Endothelial cell of umbilical vein (primary cell): ENCODE results near the gene KCNH2. TPM values are rescaled to one million over a fixed set of nuclear protein-coding genes. Genes with fewer than 3 reads are reported as not detected.
"Not testable (repeated sequence)": the region's sequence is repeated elsewhere in the genome, so short reads cannot be mapped to it uniquely, and the experiment has no call there.

Experiments
- Bru-seq: library from RNA; stranded (reverse); fragments of 400-500 nt; gene quantifications from one replicate; lab custom pipeline; 2021; lab: Mats Ljungman, UMichigan
- BruChase-seq, 2 experiments: library from RNA; stranded (reverse); fragments of 400-500 nt; gene quantifications; one replicate each; lab custom pipeline; 2021; lab: Mats Ljungman, UMichigan
- BruUV-seq: library from RNA; stranded (reverse); fragments of 400-500 nt; replicated peaks from 2 replicates; lab custom pipeline; 2021; lab: Mats Ljungman, UMichigan
- CTCF ChIA-PET: fragments of 300-600, 350-600 bp; sonication (Branson Sonifier 250); formaldehyde crosslinking; loops from one replicate; lab custom pipeline; 2021; ENCODE audit warnings: antibody characterized with exemption, inconsistent platforms; lab: Charles Lee
- POLR2A ChIA-PET: fragments of 300-600, 350-600 bp; sonication (Branson Sonifier 250); formaldehyde crosslinking; loops from one replicate; lab custom pipeline; 2021; ENCODE audit warnings: antibody characterized with exemption, inconsistent platforms; lab: Charles Lee
- DNase-seq: peaks from one replicate; pipeline ENCODE4 v3.0.0-alpha.2; 2011; ENCODE audit warnings: low read depth, low spot score
- FAIRE-seq: peaks from 2 replicates; lab custom pipeline; 2011; peaks lifted over from hg19 to GRCh38; lab: Jason Lieb, UNC
- H2AFZ ChIP-seq: 2 replicates; pipeline ENCODE4 v1.6.0; 2012; ENCODE audit warnings: low read depth, low read length, control low read depth, inconsistent platforms
- H3K27ac ChIP-seq: 2 replicates; pipeline ENCODE4 v1.5.1; 2011; ENCODE audit warnings: low read depth, mild to moderate bottlenecking, control low read depth, low read length, moderate library complexity; ENCODE audit not compliant: insufficient read depth
- H3K27me3 ChIP-seq, 2 experiments: 2 replicates each; pipeline versions ENCODE4 v1.6.0 to v1.6.1; 2011; ENCODE audit warnings: low read length in 2 of 2, mixed read lengths in 1 of 2; ENCODE audit not compliant: control insufficient read depth in 2 of 2, insufficient read depth in 2 of 2
- H3K36me3 ChIP-seq, 2 experiments: 2 replicates in 1 of 2; 3 replicates in 1 of 2; pipeline ENCODE4 v1.5.1; 2011; ENCODE audit warnings: low read length in 2 of 2, mild to moderate bottlenecking in 1 of 2, moderate library complexity in 1 of 2; ENCODE audit not compliant: control insufficient read depth in 2 of 2, insufficient read depth in 2 of 2; ENCODE audit errors: extremely low read depth in 1 of 2
- H3K4me1 ChIP-seq: 3 replicates; pipeline ENCODE4 v1.5.1; 2011; ENCODE audit warnings: mild to moderate bottlenecking, low read length; ENCODE audit not compliant: control insufficient read depth, insufficient read depth; ENCODE audit errors: extremely low read depth
- H3K4me2 ChIP-seq: 2 replicates; pipeline ENCODE4 v1.6.1; 2011; ENCODE audit warnings: low read length, control low read depth, mixed read lengths; ENCODE audit not compliant: insufficient read depth
- H3K4me3 ChIP-seq, 3 experiments: fragments of 200-600 bp in 1 of 3; sonication (generic), shearing (Covaris generic) in 1 of 3; replicated peaks in 1 of 3; 2 replicates each; pipeline ENCODE4 v1.5.1; 2011 to 2016; ENCODE audit warnings: control low read depth in 3 of 3, low read length in 3 of 3, mild to moderate bottlenecking in 2 of 3, inconsistent platforms in 1 of 3, low read depth in 1 of 3, moderate library complexity in 1 of 3; ENCODE audit not compliant: insufficient read depth in 1 of 3
- H3K79me2 ChIP-seq: 2 replicates; pipeline ENCODE4 v1.6.0; 2012; ENCODE audit warnings: low read length, inconsistent platforms; ENCODE audit not compliant: control insufficient read depth, insufficient read depth
- H3K9ac ChIP-seq: replicated peaks from 2 replicates; pipeline ENCODE3; 2011; ENCODE audit warnings: low read length, control low read depth; ENCODE audit not compliant: insufficient read depth; ENCODE audit errors: extremely low read depth
- H3K9me1 ChIP-seq: replicated peaks from 3 replicates; pipeline ENCODE4 v1.6.0; 2011; ENCODE audit warnings: mild to moderate bottlenecking, low read length; ENCODE audit not compliant: control insufficient read depth, insufficient read depth; ENCODE audit errors: extremely low read depth
- H3K9me3 ChIP-seq: replicated peaks from 2 replicates; pipeline ENCODE4 v1.5.1; 2012; ENCODE audit warnings: low read length, inconsistent platforms; ENCODE audit not compliant: control insufficient read depth, insufficient read depth
- H4K20me1 ChIP-seq: replicated peaks from 2 replicates; pipeline ENCODE3; 2011; ENCODE audit warnings: mild to moderate bottlenecking, low read length; ENCODE audit not compliant: control insufficient read depth, insufficient read depth; ENCODE audit errors: extremely low read depth
- EZH2 ChIP-seq: IDR thresholded peaks from 2 replicates; pipeline ENCODE4 v1.6.1; 2012; ENCODE audit warnings: borderline replicate concordance, low read depth, mild to moderate bottlenecking, moderate library complexity, low read length, inconsistent platforms; ENCODE audit not compliant: severe bottlenecking
- JUN ChIP-seq: IDR thresholded peaks from 2 replicates; pipeline ENCODE4 v1.6.1; 2011; ENCODE audit warnings: borderline replicate concordance, low read depth; ENCODE audit not compliant: insufficient read length, insufficient read depth
- dilution Hi-C: fragments of 300-500 bp; cut with MboI; formaldehyde crosslinking; loops from one replicate; pipeline ENCODE4 v1.15.0; 2019; ENCODE audit warnings: low sequenced_read_pairs; ENCODE audit not compliant: extremely low pct_ligation_motif_present
- intact Hi-C: fragments of 100-400 bp; cut with micrococcal nuclease; formaldehyde crosslinking; loops from one replicate; pipeline ENCODE4 v1.10.0; 2022
- long read RNA-seq: library from polyadenylated mRNA; stranded (forward); transcript quantifications from one replicate; pipeline ENCODE4 v2.0.0, GENCODE V29; 2021
- polyA minus RNA-seq, 3 experiments: library from RNA; depleted of rRNA, polyadenylated mRNA; stranded (reverse); fragments of >200 nt; gene quantifications; 1 replicate in 1 of 3; 2 replicates in 2 of 3; pipeline ENCODE4 v1.2.3, GENCODE V29; 2011
- polyA plus RNA-seq, 4 experiments: library from polyadenylated mRNA; depleted of rRNA in 3 of 4; stranded (reverse) in 3 of 4; unstranded in 1 of 4; fragments of >200 nt; gene quantifications; 2 replicates each; pipeline versions ENCODE4 v1.2.1 to v1.2.3, GENCODE V29; 2011 to 2012; ENCODE audit warnings: missing spikeins in 1 of 4
- total RNA-seq: library from RNA; stranded (reverse); gene quantifications from 2 replicates; pipeline ENCODE4 v1.2.3, GENCODE V29; 2021

KCNH2 gene
- total RNA-seq: 0.09 TPM in 1 of 2 replicates, not detected in the other
- 0.03 and 0.10 TPM in 2 replicates for polyA plus RNA-seq
- polyA plus RNA-seq (2011; cell fraction: cytosol; rRNA removed): 0.06 TPM in 2 replicates
- polyA plus RNA-seq (2011; cell fraction: nucleus; rRNA removed): 0.07 and 0.15 TPM in 2 replicates
- 0.08 and 0.14 TPM in 2 replicates for polyA plus RNA-seq (2012)
- 3.1 TPM in 2 replicates for polyA minus RNA-seq
- not detected for polyA minus RNA-seq (2011; cell fraction: cytosol; rRNA and poly(A)+ RNA removed)
- not detected in 2 replicates for polyA minus RNA-seq (2011; cell fraction: nucleus; rRNA and poly(A)+ RNA removed)
- not detected for Bru-seq, nascent RNA
- percentile 6 among the genes with signal in this experiment for BruChase-seq, experiment 1, labeled RNA remaining after a 6-hour chase
- percentile 8 among the genes with signal in this experiment for BruChase-seq, experiment 2, labeled RNA remaining after a 2-hour chase
- long read RNA-seq: 0 reads

DNA sequence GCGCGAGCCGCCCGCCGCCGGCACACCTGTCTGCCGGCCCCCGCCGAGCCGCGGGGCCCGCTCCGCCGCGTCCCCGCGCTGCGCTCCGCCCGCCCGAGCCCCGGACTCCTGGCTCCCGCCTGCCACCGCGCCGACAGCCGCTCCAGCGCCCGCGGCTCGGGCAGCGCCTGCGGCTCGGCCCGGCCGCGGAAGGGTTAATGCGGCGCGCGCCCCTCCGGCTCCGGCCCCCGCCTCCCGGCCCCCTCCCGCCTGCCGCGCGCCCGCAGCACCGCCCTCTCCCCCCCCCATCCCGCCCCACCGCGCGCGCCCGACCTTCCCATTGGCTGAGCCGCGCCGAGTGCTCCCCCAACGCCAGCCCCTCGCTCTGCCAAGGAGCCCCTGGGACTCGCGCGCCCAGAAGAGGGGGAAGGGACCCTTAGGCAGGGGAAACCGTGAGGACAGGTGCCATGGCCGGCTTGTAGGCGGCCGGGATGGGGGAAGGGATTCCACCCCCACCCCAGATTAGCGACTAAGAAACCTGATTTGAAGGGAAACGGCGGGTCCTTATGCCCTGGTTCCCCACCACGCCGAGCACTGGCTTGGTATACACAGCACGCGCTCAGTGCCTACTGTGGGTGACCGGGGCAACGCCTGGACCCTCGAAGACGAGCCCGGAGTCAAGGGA, at the start of gene KCNH2:
TSS of gene KCNH2 (minus strand) at position 196 of the 664 bp plus-strand sequence. CDS start 408 bp downstream, outside the sequence.
- no peak for TF ChIP-seq JUN
- peak; percentile 95 for TF ChIP-seq EZH2
- no peak within 1 kb of the TSS for H2AFZ ChIP-seq
- POLR2A ChIA-PET: no interaction called here
- H3K9me3 ChIP-seq: no peaks in the 10 kb centered on the region
- H3K9me1 ChIP-seq: no peaks in the 10 kb centered on the region
- no peaks in the 10 kb centered on the region for H3K79me2 ChIP-seq
- intact Hi-C loops: no loop called here
- peaks cover 10% of the 10 kb centered on the region for H3K4me1 ChIP-seq
- no peaks in the 10 kb centered on the region for H3K36me3 ChIP-seq
- dilution Hi-C loops: no loop called here
- H3K27me3 ChIP-seq: peaks cover 44 to 53% of the 10 kb centered on the region in 2 experiments
- no peak within 1 kb of the TSS for H3K27ac ChIP-seq
- CTCF ChIA-PET: interaction anchor here (0.6 to 2.8 kb wide), 8 partner anchors 8 to 1206 kb away, joined by 3 to 19 read pairs (median 4); no protein-coding TSS in a partner anchor
- FAIRE-seq (no peak), DNase-seq (no peak)
- no peak within 1 kb of the TSS for H3K9ac ChIP-seq
- BruUV-seq: no TSS peak
- no peak within 1 kb of the TSS for H3K4me2 ChIP-seq
- no peaks in the 10 kb centered on the region for H4K20me1 ChIP-seq
- no peak within 1 kb of the TSS for H3K4me3 ChIP-seq

DNA sequence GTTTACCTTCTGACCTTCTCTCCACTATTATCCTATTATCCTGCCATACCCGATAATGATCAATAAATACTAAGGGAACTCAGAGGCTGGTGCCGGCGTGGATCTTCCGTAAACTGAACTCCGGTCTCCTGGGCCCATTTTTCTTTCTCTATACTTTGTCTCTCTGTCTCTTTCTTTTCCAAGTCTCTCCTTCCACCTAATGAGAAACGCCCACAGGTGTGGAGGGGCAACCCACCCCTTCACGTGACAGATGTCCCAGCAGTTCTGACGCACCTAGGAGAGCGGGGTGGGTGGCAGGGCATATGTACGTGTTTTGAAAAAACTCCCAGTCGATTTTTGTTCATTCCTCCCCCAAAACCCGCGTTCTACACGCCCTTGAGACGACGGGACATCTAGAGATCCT, 49.6 kb upstream of the KCNH2 start:
- peak overlapping the region; percentile 51 for H3K9ac ChIP-seq
- not testable (repeated sequence) for H4K20me1 ChIP-seq
- CTCF ChIA-PET: interaction anchor here (0.6 to 2.1 kb wide), 16 partner anchors 9 to 206 kb away, joined by 3 to 24 read pairs (median 5); partner anchors contain the start of gene CDK5

GRCh38 chr7:151026771-151027727, 48.9 kb upstream of the KCNH2 start:
- H2AFZ ChIP-seq, H3K9ac ChIP-seq, H3K4me3 ChIP-seq, H3K27me3 ChIP-seq, H3K9me1 ChIP-seq, intact Hi-C loops, POLR2A ChIA-PET, H3K27ac ChIP-seq, BruUV-seq, FAIRE-seq, H3K4me2 ChIP-seq, dilution Hi-C loops, DNase-seq, H3K36me3 ChIP-seq, H4K20me1 ChIP-seq, H3K79me2 ChIP-seq, H3K9me3 ChIP-seq: not testable (repeated sequence)
- CTCF ChIA-PET: interaction anchor here (1.1 to 2.1 kb wide), 7 partner anchors 8 to 97 kb away, joined by 5 to 24 read pairs (median 7); no protein-coding TSS in a partner anchor
- H3K4me1 ChIP-seq: peaks cover 13% of the 10 kb centered on the region

More for the DNA sequence above, 49.6 kb upstream of the KCNH2 start:
- H3K36me3 ChIP-seq, dilution Hi-C loops, H3K9me3 ChIP-seq, H3K27me3 ChIP-seq, H3K79me2 ChIP-seq, DNase-seq, BruUV-seq, H3K9me1 ChIP-seq, FAIRE-seq, POLR2A ChIA-PET: not testable (repeated sequence)
- H3K4me2 ChIP-seq: peak overlapping the region; percentile 32
- intact Hi-C loops: loop anchor here (1.0 kb wide), 7 partner anchors 12 to 145 kb away; partner anchors contain the start of gene FASTK
- H2AFZ ChIP-seq: peak overlapping the region; percentile 49
- peak overlapping the region; percentile 14 for H3K27ac ChIP-seq
- peaks cover 13% of the 10 kb centered on the region for H3K4me1 ChIP-seq
- peak overlapping the region in 2 of 3 experiments; percentile 35 to 83 for H3K4me3 ChIP-seq
